K562 (cell line): ENCODE data around the gene ATF3. TPM values are rescaled to one million over a fixed set of nuclear protein-coding genes. Genes with fewer than 3 reads are reported as not detected.

Experiments used
- ATAC-seq: fragments of 200-7000 bp; cut with Tn5 transposase; 3 replicates; pipeline ENCODE4 v1.9.1; 2020; ENCODE audit warnings: moderate library complexity
- BruUV-seq: library from RNA; stranded (reverse); fragments of 400-500 nt; replicated peaks from 2 replicates; lab custom pipeline; 2021; lab: Mats Ljungman, UMichigan
- CTCF ChIA-PET: fragments of 300-600 bp; formaldehyde crosslinking; extraction: SDS; loops from one replicate; lab custom pipeline; 2021; ENCODE audit warnings: low intra/inter-chr PET ratio; lab: Yijun Ruan, JAX
- POLR2A ChIA-PET: fragments of 300-600, 350-650 bp; sonication (Branson Sonifier 250); formaldehyde crosslinking; extraction: SDS; loops from one replicate; lab custom pipeline; 2021; ENCODE audit warnings: antibody characterized with exemption, inconsistent platforms; lab: Yijun Ruan, JAX
- DNase-seq, 4 experiments: peaks; one replicate each; pipeline versions ENCODE4 v3.0.0 to v3.0.0-alpha.2; 2011 to 2018; ENCODE audit warnings: low spot score in 3 of 4, mixed read lengths in 3 of 4; ENCODE audit errors: extremely low read depth in 1 of 4
- FAIRE-seq: peaks from 2 replicates; lab custom pipeline; 2011; peaks lifted over from hg19 to GRCh38; lab: Jason Lieb, UNC
- H2AFZ ChIP-seq: 2 replicates; pipeline ENCODE4 v1.6.0; 2011; ENCODE audit warnings: low read depth, low read length, control low read depth, inconsistent platforms
- H3K27ac ChIP-seq: fragments of 200-600 bp; 3 replicates; pipeline ENCODE4 v1.8.0; 2011; ENCODE audit warnings: low read depth, mild to moderate bottlenecking, control low read depth, inconsistent platforms, low read length, moderate library complexity, mixed read lengths; ENCODE audit errors: extremely low read depth
- H3K27me3 ChIP-seq, 2 experiments: fragments of 300-600 bp in 1 of 2; 2 replicates in 1 of 2; 3 replicates in 1 of 2; pipeline versions ENCODE4 v1.6.0 to v1.8.0; 2011; ENCODE audit warnings: inconsistent platforms in 2 of 2, low read length in 2 of 2, mild to moderate bottlenecking in 1 of 2, mixed read lengths in 1 of 2, moderate library complexity in 1 of 2; ENCODE audit not compliant: control insufficient read depth in 2 of 2, insufficient read depth in 2 of 2
- H3K36me3 ChIP-seq: fragments of 300-600 bp; 3 replicates; pipeline ENCODE4 v1.8.0; 2011; ENCODE audit warnings: mild to moderate bottlenecking, low read length, inconsistent platforms; ENCODE audit not compliant: control insufficient read depth, insufficient read depth
- H3K4me1 ChIP-seq, 2 experiments: fragments of 200-600 bp in 1 of 2; replicated peaks in 1 of 2; 2 replicates in 1 of 2; 3 replicates in 1 of 2; pipeline versions ENCODE4 v1.5.1 to v1.8.0; 2011; ENCODE audit warnings: inconsistent platforms in 2 of 2, low read length in 2 of 2, mild to moderate bottlenecking in 1 of 2, mixed read lengths in 1 of 2, moderate library complexity in 1 of 2; ENCODE audit not compliant: control insufficient read depth in 2 of 2, insufficient read depth in 2 of 2
- H3K4me2 ChIP-seq: 2 replicates; pipeline ENCODE4 v1.6.1; 2011; ENCODE audit warnings: low read length, control low read depth, inconsistent platforms, mixed read lengths; ENCODE audit not compliant: insufficient read depth
- H3K4me3 ChIP-seq: fragments of 200-600 bp; sonication (generic), shearing (Covaris generic); 2 replicates; pipeline ENCODE4 v1.5.1; 2016; ENCODE audit warnings: control low read depth, inconsistent platforms
- H3K79me2 ChIP-seq: fragments of 200-600 bp; 3 replicates; pipeline ENCODE4 v1.8.0; 2011; ENCODE audit warnings: low read length, inconsistent platforms; ENCODE audit not compliant: control insufficient read depth, insufficient read depth
- H3K9ac ChIP-seq, 2 experiments: 2 replicates each; pipeline versions ENCODE4 v1.6.0 to v1.6.1; 2011; ENCODE audit warnings: low read depth in 2 of 2, low read length in 2 of 2, control low read depth in 1 of 2, inconsistent platforms in 1 of 2, mild to moderate bottlenecking in 1 of 2, mixed read lengths in 1 of 2; ENCODE audit not compliant: insufficient read depth in 1 of 2
- H3K9me1 ChIP-seq: one replicate; pipeline ENCODE4 v1.6.0; 2011; ENCODE audit warnings: inconsistent platforms, mild to moderate bottlenecking, low read length, moderate library complexity; ENCODE audit not compliant: control insufficient read depth, insufficient read depth
- H3K9me3 ChIP-seq: replicated peaks from 2 replicates; pipeline ENCODE4 v1.5.1; 2011; ENCODE audit warnings: low read depth, low read length, inconsistent platforms; ENCODE audit not compliant: control insufficient read depth, insufficient read depth
- H4K20me1 ChIP-seq: replicated peaks from 2 replicates; pipeline ENCODE4 v1.6.1; 2011; ENCODE audit warnings: low read length, inconsistent platforms, mixed read lengths; ENCODE audit not compliant: control insufficient read depth, insufficient read depth
- CBX1 ChIP-seq: sonication (generic); IDR thresholded peaks from 2 replicates; pipeline ENCODE4 v1.6.1; 2016; ENCODE audit warnings: antibody characterized with exemption, low read depth, mild to moderate bottlenecking
- CBX2 ChIP-seq: fragments of 200-600 bp; sonication (generic); IDR thresholded peaks from one replicate; pipeline ENCODE4 v1.6.1; 2012; ENCODE audit warnings: mild to moderate bottlenecking, low read length, inconsistent platforms; ENCODE audit not compliant: insufficient read depth, poor library complexity, severe bottlenecking
- EP400 ChIP-seq: fragments of 450-650 bp; IDR thresholded peaks from 2 replicates; pipeline ENCODE4 v1.6.1; 2017; ENCODE audit warnings: antibody characterized with exemption, mild to moderate bottlenecking, moderate library complexity
- FOXA3 ChIP-seq, 2 experiments: fragments of 450-650 bp in 1 of 2; sonication (generic) in 1 of 2; formaldehyde crosslinking; IDR thresholded peaks in 1 of 2; conservative IDR thresholded peaks in 1 of 2; 2 replicates each; pipeline versions ENCODE4 v1.4.0 to v1.8.0; 2020 to 2022; ENCODE audit warnings: mild to moderate bottlenecking in 2 of 2, missing genetic modification reagents in 1 of 2
- FOXP1 ChIP-seq: sonication (generic); formaldehyde crosslinking; IDR thresholded peaks from 2 replicates; pipeline ENCODE4 v1.8.0; 2022; ENCODE audit warnings: mild to moderate bottlenecking, missing genetic modification reagents
- MAFG ChIP-seq: fragments of 450-650 bp; conservative IDR thresholded peaks from 2 replicates; pipeline ENCODE4 v1.6.1; 2016; ENCODE audit warnings: missing genetic modification characterization, missing compliant biosample characterization
- NR2C2 ChIP-seq, 2 experiments: fragments of 200-800 bp in 1 of 2; sonication (Bioruptor generic) in 1 of 2; sonication (generic) in 1 of 2; formaldehyde crosslinking in 1 of 2; IDR thresholded peaks; 2 replicates each; pipeline versions ENCODE4 v1.6.1 to v1.8.0; 2016 to 2022; ENCODE audit warnings: mild to moderate bottlenecking in 1 of 2, missing compliant biosample characterization in 1 of 2, missing genetic modification characterization in 1 of 2, missing genetic modification reagents in 1 of 2
- POLR2B ChIP-seq: fragments of 450-650 bp; IDR thresholded peaks from 2 replicates; pipeline ENCODE4 v1.6.1; 2018; ENCODE audit warnings: low read depth; ENCODE audit not compliant: partially characterized antibody
- RBM39 ChIP-seq: fragments of 200-400 bp; formaldehyde crosslinking; optimal IDR thresholded peaks from 2 replicates; pipeline ENCODE3; 2018; ENCODE audit warnings: low read depth, low read length
- SMARCA4 ChIP-seq: fragments of 450-650 bp; IDR thresholded peaks from 2 replicates; pipeline ENCODE4 v1.6.1; 2016
- TEAD4 ChIP-seq, 2 experiments: sonication (generic) in 1 of 2; formaldehyde crosslinking in 1 of 2; IDR thresholded peaks; 2 replicates each; pipeline versions ENCODE4 v1.6.1 to v1.8.0; 2012 to 2022; ENCODE audit warnings: borderline replicate concordance in 1 of 2, inconsistent platforms in 1 of 2, low read length in 1 of 2, mild to moderate bottlenecking in 1 of 2, missing genetic modification reagents in 1 of 2
- ZNF77 ChIP-seq: fragments of 250-450 bp; sonication (Bioruptor Pico); IDR thresholded peaks from 2 replicates; pipeline ENCODE4 v1.5.0; 2020
- WGBS: fragments of 100-300 bp; shearing (Covaris generic); methylation state at CpG from one replicate; pipeline ENCODE4 v1.1.6; 2016; ENCODE audit warnings: low coverage, mixed read lengths; ENCODE audit not compliant: insufficient coverage; ENCODE audit errors: missing lambda C conversion rate; 5-methylcytosine and 5-hydroxymethylcytosine counted together
- in situ Hi-C: fragments of 300-500 bp; cut with MboI; formaldehyde crosslinking; loops from 4 replicates; pipeline ENCODE4 v1.15.0; 2018; ENCODE audit warnings: inconsistent platforms, mixed read lengths
- intact Hi-C: fragments of 100-400 bp; cut with micrococcal nuclease; formaldehyde crosslinking; loops from 2 replicates; pipeline ENCODE4 v1.14.2; 2022
- polyA plus RNA-seq, 8 experiments: library from polyadenylated mRNA; depleted of rRNA in 4 of 8; stranded (reverse) in 5 of 8; unstranded in 3 of 8; fragments of >200 nt; fragmentation: Nextera tagmentation in 2 of 8; fragmentation: Illumina TruSeq in 1 of 8; extraction: Ambion mirVana in 2 of 8; extraction: Trizol in 1 of 8; gene quantifications; 2 replicates each; pipeline versions ENCODE4 v1.2.1 to v1.2.3, GENCODE V29; 2011 to 2014; ENCODE audit warnings: inconsistent platforms in 1 of 8, missing spikeins in 1 of 8
- total RNA-seq, 7 experiments: library from RNA; depleted of rRNA in 6 of 7; stranded (reverse); fragments of >200 nt in 6 of 7; fragmentation: Illumina TruSeq in 2 of 7; extraction: Trizol in 2 of 7; gene quantifications; 2 replicates each; pipeline versions ENCODE4 v1.2.1 to v1.2.3, GENCODE V29; 2011 to 2021; ENCODE audit warnings: low replicate concordance in 1 of 7
- TF ChIP-seq, protein P1 (sequence below): fragments of 250-450 bp; sonication (Bioruptor Pico); IDR thresholded peaks from 2 replicates; pipeline ENCODE4 v1.6.1; 2021; ENCODE audit warnings: mild to moderate bottlenecking

ATF3 gene
- total and polyA plus RNA-seq, 9 of the 15 experiments (the other 6 are each of a cell fraction or from before 2014, with no cell fraction given): 3.5 to 28.2 (median 19.8) TPM

- Histone ChIP-seq H3K27me3 (peaks cover 38% of the 10 kb centered on the region in 2 experiments), H3K9ac (peak overlapping the region; percentile 96)
- in situ Hi-C loops: no loop called here
- TF ChIP-seq CBX2 (peak; percentile 81), ZNF77 (CRISPR knock-in tag) (no peak), RBM39 (no peak), SMARCA4 (peak; percentile 10; the same call in 1 of the 2 replicates), POLR2B (no peak), NR2C2 (CRISPR knock-in tag; IDR thresholded peaks at IDR 0.05) (no peak), NR2C2 (tag; IDR thresholded peaks at IDR 0.05) (0 out of 2 replicates have a peak, but pooled peaks have one; percentile 60), FOXA3 (CRISPR knock-in tag; conservative IDR thresholded peaks at IDR 0.05 in 1 of 2, IDR thresholded peaks at IDR 0.05 in 1 of 2) (peak in 1 of 2 experiments; percentile 60; a peak in 1 of 4 replicates), EP400 (no peak), MAFG (tag) (peak; percentile 45; the same call in 1 of the 2 replicates), CBX1 (no peak), FOXP1 (CRISPR knock-in tag) (peak; percentile 15; the same call in 1 of the 2 replicates), TEAD4 (IDR thresholded peaks at IDR 0.05; ENCODE audit: low read length) (no peak), TEAD4 (CRISPR knock-in tag; IDR thresholded peaks at IDR 0.05; ENCODE audit: borderline replicate concordance) (peak; percentile 70; the same call in 1 of the 2 replicates)
- TF ChIP-seq, protein P1, sequence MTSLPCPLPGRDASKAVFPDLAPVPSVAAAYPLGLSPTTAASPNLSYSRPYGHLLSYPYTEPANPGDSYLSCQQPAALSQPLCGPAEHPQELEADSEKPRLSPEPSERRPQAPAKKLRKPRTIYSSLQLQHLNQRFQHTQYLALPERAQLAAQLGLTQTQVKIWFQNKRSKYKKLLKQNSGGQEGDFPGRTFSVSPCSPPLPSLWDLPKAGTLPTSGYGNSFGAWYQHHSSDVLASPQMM: no peak
These were observed 609 bp upstream of the ATF3 start for GRCh38 chr1:212607913-212608391.

More at GRCh38 chr1:212607913-212608391, 609 bp upstream of the ATF3 start:
- no peak for DNase-seq
- POLR2A ChIA-PET: interaction anchor here (0.5 to 5.3 kb wide), 67 partner anchors 8 to 1365 kb away, joined by 3 to 90 read pairs (median 4); partner anchors contain the start of genes BATF3, DTL, INTS7 and NENF
- H4K20me1 ChIP-seq: peaks cover 39% of the 10 kb centered on the region
- 1% methylated on average over 39 of the region's 39 CpGs for WGBS
- CTCF ChIA-PET: no interaction called here
- peak overlapping the region; percentile 78 for H3K4me3 ChIP-seq
- no peaks in the 10 kb centered on the region for H3K9me3 ChIP-seq
- peak overlapping the region; percentile 87 for H2AFZ ChIP-seq
- H3K4me2 ChIP-seq: peak overlapping the region; percentile 88
- H3K27ac ChIP-seq: peak overlapping the region; percentile 63
- H3K4me1 ChIP-seq: peaks cover 33 to 35% of the 10 kb centered on the region in 2 experiments
- FAIRE-seq: no peak
- intact Hi-C loops: loop anchor here (2.0 to 5.0 kb wide), 2 partner anchors 49 to 444 kb away; partner anchors contain the start of gene RPS6KC1
- ATAC-seq: peak; percentile 5; the same call in 2 of the 3 replicates
- no peaks in the 10 kb centered on the region for H3K36me3 ChIP-seq
- TSS peak; percentile 80 for BruUV-seq
- peaks cover 11% of the 10 kb centered on the region for H3K9me1 ChIP-seq
- peaks cover 41% of the 10 kb centered on the region for H3K79me2 ChIP-seq
